ENCODE data around the gene ROR2. TPM values are rescaled to one million over a fixed set of nuclear protein-coding genes. Genes with fewer than 3 reads are reported as not detected.

Gene ROR2
- polyA plus RNA-seq, 3 donors = not detected

DNA sequence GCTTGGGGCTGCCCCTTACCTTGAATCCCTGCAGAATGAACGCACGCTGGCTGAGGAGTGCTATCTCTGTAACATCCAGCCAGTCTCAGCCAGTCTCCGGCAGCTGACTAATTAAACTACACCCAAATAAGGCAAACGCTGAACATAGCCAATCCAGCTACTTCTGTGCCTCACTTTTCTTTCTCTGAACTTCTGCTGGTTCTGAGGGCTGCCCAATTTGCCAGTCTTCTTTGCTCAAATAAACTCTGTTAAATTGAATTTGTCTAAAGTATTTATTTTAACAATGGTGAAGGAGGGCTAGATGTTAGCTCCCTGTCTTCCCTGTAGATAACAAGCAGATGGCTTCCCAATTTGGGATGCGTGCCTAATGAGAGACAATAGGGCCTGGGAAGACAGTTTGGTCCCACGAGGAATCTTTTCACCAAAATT, 372.4 kb downstream of the ROR2 start:
- no peaks in the 10 kb centered on the region for H3K36me3 Mint-ChIP-seq
- H3K79me2 ChIP-seq (ENCODE audit: insufficient read depth, low read length) = no peaks in the 10 kb centered on the region
- DNase-seq = no peak
- no peak overlapping the region for H3K27ac Mint-ChIP-seq
- intact Hi-C loops (cut with micrococcal nuclease) = no loop called here
- H2AFZ ChIP-seq (ENCODE audit: insufficient read depth, low read depth, low read length, poor library complexity, severe bottlenecking) = no peak overlapping the region
- peaks cover 8 to 22% (median 15%) of the 10 kb centered on the region in 3 donors for H3K27me3 Mint-ChIP-seq (ENCODE audit: low read depth in 3 of 3)
- no peak overlapping the region for H3K4me3 ChIP-seq (replicated peaks in 1 of 3; ENCODE audit: low read depth in 2 of 3, low read length in 3 of 3)
- H3K27me3 ChIP-seq (ENCODE audit: control insufficient read depth in 2 of 2, insufficient read depth in 2 of 2, low read length in 2 of 2) = no peaks in the 10 kb centered on the region
- no peaks in the 10 kb centered on the region for H4K20me1 ChIP-seq (ENCODE audit: insufficient read depth, low read length)
- no peak for TF ChIP-seq CTCF (IDR thresholded peaks at IDR 0.05)
- H3K27ac ChIP-seq (ENCODE audit: low read depth in 1 of 2, low read length in 2 of 2) = no peak overlapping the region
- H3K9me3 ChIP-seq (replicated peaks in 1 of 2; ENCODE audit: control insufficient read depth in 1 of 2, insufficient read depth in 1 of 2, low read length in 2 of 2) = no peaks in the 10 kb centered on the region
- no peaks in the 10 kb centered on the region for H3K4me1 ChIP-seq (ENCODE audit: control insufficient read depth in 1 of 2, insufficient read depth in 2 of 2, low read length in 2 of 2)
- H3K9me3 Mint-ChIP-seq = peaks cover 0 to 3% (median 0%) of the 10 kb centered on the region in 7 donors
- no peaks in the 10 kb centered on the region for H3K36me3 ChIP-seq (replicated peaks in 1 of 2; ENCODE audit: control insufficient read depth in 1 of 2, insufficient read depth in 2 of 2, low read length in 2 of 2)
- no peak overlapping the region for H3K9ac ChIP-seq (ENCODE audit: insufficient read depth, low read length, poor library complexity, severe bottlenecking)
- H3K4me3 Mint-ChIP-seq = no peak overlapping the region
- no peaks in the 10 kb centered on the region for H3K4me1 Mint-ChIP-seq
- no peak overlapping the region for H3K4me2 ChIP-seq (replicated peaks; ENCODE audit: extremely low read depth, low read length, poor library complexity, severe bottlenecking)
- WGBS (ENCODE audit: insufficient coverage) = 89% methylated on average over 4 of the region's 6 CpGs

- Histone ChIP-seq H3K27ac (ENCODE audit: low read depth in 1 of 2, low read length in 2 of 2) (no peak overlapping the region), H3K4me2 (replicated peaks; ENCODE audit: extremely low read depth, low read length, poor library complexity, severe bottlenecking) (no peak overlapping the region), H3K9ac (ENCODE audit: insufficient read depth, low read length, poor library complexity, severe bottlenecking) (no peak overlapping the region), H3K9me3 (replicated peaks in 1 of 2; ENCODE audit: control insufficient read depth in 1 of 2, insufficient read depth in 1 of 2, low read length in 2 of 2) (peaks cover 0 to 4% of the 10 kb centered on the region in 2 donors), H2AFZ (ENCODE audit: insufficient read depth, low read depth, low read length, poor library complexity, severe bottlenecking) (no peak overlapping the region), H3K36me3 (replicated peaks in 1 of 2; ENCODE audit: control insufficient read depth in 1 of 2, insufficient read depth in 2 of 2, low read length in 2 of 2) (no peaks in the 10 kb centered on the region), H3K79me2 (ENCODE audit: insufficient read depth, low read length) (no peaks in the 10 kb centered on the region), H3K27me3 (ENCODE audit: control insufficient read depth in 2 of 2, insufficient read depth in 2 of 2, low read length in 2 of 2) (peaks cover 0 to 3% of the 10 kb centered on the region in 2 donors), H4K20me1 (ENCODE audit: insufficient read depth, low read length) (no peaks in the 10 kb centered on the region), H3K4me3 (replicated peaks in 1 of 3; ENCODE audit: low read depth in 2 of 3, low read length in 3 of 3) (no peak overlapping the region), H3K4me1 (ENCODE audit: control insufficient read depth in 1 of 2, insufficient read depth in 2 of 2, low read length in 2 of 2) (no peaks in the 10 kb centered on the region)
- no peaks in the 10 kb centered on the region for H3K4me1 Mint-ChIP-seq
- intact Hi-C loops (cut with micrococcal nuclease) = no loop called here
- no peaks in the 10 kb centered on the region for H3K36me3 Mint-ChIP-seq
- 100% methylated on average over 4 of the region's 5 CpGs for WGBS (ENCODE audit: insufficient coverage)
- no peak for DNase-seq
- peaks cover 2 to 12% (median 4%) of the 10 kb centered on the region in 3 donors for H3K27me3 Mint-ChIP-seq (ENCODE audit: low read depth in 3 of 3)
- H3K27ac Mint-ChIP-seq = no peak overlapping the region
- H3K4me3 Mint-ChIP-seq = no peak overlapping the region
- H3K9me3 Mint-ChIP-seq = peaks cover 0 to 8% (median 2%) of the 10 kb centered on the region in 7 donors
- TF ChIP-seq CTCF (IDR thresholded peaks at IDR 0.05) = no peak
Observed at GRCh38 chr9:91572811-91573210, 377.2 kb downstream of the ROR2 start.
